ENCODE measurements around the gene SLC32A1. TPM values are rescaled to one million over a fixed set of nuclear protein-coding genes. Genes with fewer than 3 reads are reported as not detected.

SLC32A1 gene
- total RNA-seq, 1 donor from 2014 or later: not detected

GRCh38 chr20:38770970-38771369 is 46.7 kb downstream of the SLC32A1 start:
- DNase-seq (no peak), ATAC-seq (no peak)
- intact Hi-C loops (cut with DNase I): no loop called here
- H3K4me1 ChIP-seq: no peaks in the 10 kb centered on the region
- H3K27ac ChIP-seq: no peak overlapping the region
- no peaks in the 10 kb centered on the region for H3K27me3 ChIP-seq (ENCODE audit: low read depth)
- H3K36me3 ChIP-seq: peaks cover 94% of the 10 kb centered on the region
- H3K4me3 ChIP-seq: no peak overlapping the region
- H3K9me3 ChIP-seq: no peaks in the 10 kb centered on the region
- TF ChIP-seq CTCF (IDR thresholded peaks at IDR 0.05): no peak

- Histone ChIP-seq H3K9me3 (no peaks in the 10 kb centered on the region), H3K27ac (no peak overlapping the region), H3K27me3 (ENCODE audit: low read depth) (no peaks in the 10 kb centered on the region), H3K4me1 (no peaks in the 10 kb centered on the region), H3K4me3 (no peak overlapping the region), H3K36me3 (peaks cover 92% of the 10 kb centered on the region)
- ATAC-seq: no peak
- intact Hi-C loops (cut with DNase I): no loop called here
- DNase-seq: no peak
- TF ChIP-seq CTCF (IDR thresholded peaks at IDR 0.05): no peak
Measured at GRCh38 chr20:38771621-38772020, 47.3 kb downstream of the SLC32A1 start.

- Histone ChIP-seq H3K4me3 (no peak overlapping the region), H3K27me3 (ENCODE audit: low read depth) (no peaks in the 10 kb centered on the region), H3K27ac (no peak overlapping the region), H3K4me1 (no peaks in the 10 kb centered on the region), H3K9me3 (no peaks in the 10 kb centered on the region), H3K36me3 (peaks cover 66% of the 10 kb centered on the region)
- intact Hi-C loops (cut with DNase I): no loop called here
- ATAC-seq (no peak), DNase-seq (no peak)
- no peak for TF ChIP-seq CTCF (IDR thresholded peaks at IDR 0.05)
Measured at GRCh38 chr20:38774167-38774566, 49.9 kb downstream of the SLC32A1 start.

GRCh38 chr20:38776363-38776762 is 52.1 kb downstream of the SLC32A1 start:
- H3K4me3 ChIP-seq: no peak overlapping the region
- no peak for TF ChIP-seq CTCF (IDR thresholded peaks at IDR 0.05)
- no peaks in the 10 kb centered on the region for H3K27me3 ChIP-seq (ENCODE audit: low read depth)
- ATAC-seq: no peak
- intact Hi-C loops (cut with DNase I): no loop called here
- DNase-seq: no peak
- H3K36me3 ChIP-seq: peaks cover 45% of the 10 kb centered on the region
- no peaks in the 10 kb centered on the region for H3K4me1 ChIP-seq
- no peaks in the 10 kb centered on the region for H3K9me3 ChIP-seq
- H3K27ac ChIP-seq: no peak overlapping the region

Other genes with a start within 250 kb of the SLC32A1 start
- gene ADIG, start 143.3 kb upstream of the SLC32A1 start, total RNA-seq: not detected
- gene ARHGAP40, start 122.7 kb upstream of the SLC32A1 start, total RNA-seq: 0.83 TPM
- 6.0 TPM for gene ACTR5, start 24.0 kb downstream of the SLC32A1 start, total RNA-seq
- 13.0 TPM for gene PPP1R16B, start 81.2 kb downstream of the SLC32A1 start, total RNA-seq
- gene FAM83D, start 201.9 kb downstream of the SLC32A1 start, total RNA-seq: 0.71 TPM
- 10.5 TPM for gene DHX35, start 237.9 kb downstream of the SLC32A1 start, total RNA-seq